Osteoblast (primary cell): ENCODE data around the gene EIF4G3. TPM values are rescaled to one million over a fixed set of nuclear protein-coding genes. Genes with fewer than 3 reads are reported as not detected.

ENCODE experiments used
- DNase-seq: peaks from one replicate; pipeline ENCODE4 v3.0.0; 2011; ENCODE audit warnings: low spot score, mixed read lengths; ENCODE audit not compliant: insufficient read length; ENCODE audit errors: missing footprints
- H2AFZ ChIP-seq: 2 replicates; pipeline ENCODE4 v1.6.0; 2011; ENCODE audit warnings: mild to moderate bottlenecking, low read length
- H3K27ac ChIP-seq: 2 replicates; pipeline ENCODE4 v1.5.1; 2011; ENCODE audit warnings: mild to moderate bottlenecking, low read depth, low read length, moderate library complexity
- H3K27me3 ChIP-seq: 2 replicates; pipeline ENCODE4 v1.6.0; 2012; ENCODE audit warnings: mild to moderate bottlenecking, control low read depth, inconsistent platforms, low read length, moderate library complexity; ENCODE audit not compliant: insufficient read depth
- H3K36me3 ChIP-seq: 2 replicates; pipeline ENCODE4 v1.5.1; 2011; ENCODE audit warnings: mild to moderate bottlenecking, low read length, control low read depth, moderate library complexity; ENCODE audit not compliant: insufficient read depth
- H3K4me1 ChIP-seq: 2 replicates; pipeline ENCODE4 v1.5.1; 2011; ENCODE audit warnings: mild to moderate bottlenecking, low read length, control low read depth, moderate library complexity; ENCODE audit not compliant: insufficient read depth
- H3K4me2 ChIP-seq: 2 replicates; pipeline ENCODE4 v1.6.0; 2011; ENCODE audit warnings: mild to moderate bottlenecking, low read length; ENCODE audit not compliant: insufficient read depth
- H3K4me3 ChIP-seq: fragments of 200-600 bp; sonication (generic); 3 replicates; pipeline ENCODE4 v1.5.1; 2012; ENCODE audit warnings: mild to moderate bottlenecking, low read length, inconsistent platforms; ENCODE audit not compliant: insufficient read depth
- H3K79me2 ChIP-seq: 2 replicates; pipeline ENCODE4 v1.6.0; 2012; ENCODE audit warnings: mild to moderate bottlenecking, low read length, control low read depth, inconsistent platforms; ENCODE audit not compliant: insufficient read depth
- H3K9me3 ChIP-seq: 2 replicates; pipeline ENCODE4 v1.5.1; 2011; ENCODE audit warnings: low read depth, low read length, control low read depth
- H4K20me1 ChIP-seq: 2 replicates; pipeline ENCODE4 v1.6.0; 2012; ENCODE audit warnings: mild to moderate bottlenecking, low read length, control low read depth; ENCODE audit not compliant: insufficient read depth
- CTCF ChIP-seq: IDR thresholded peaks from 2 replicates; pipeline ENCODE4 v1.5.1; 2011; ENCODE audit warnings: mild to moderate bottlenecking, low read depth, low read length, moderate library complexity; ENCODE audit errors: extremely low read depth
- small RNA-seq: library from RNA; depleted of rRNA; stranded (forward); fragments of <200 nt; gene quantifications from one replicate; pipeline ENCODE3, GENCODE V24; 2012
- total RNA-seq: library from RNA; depleted of rRNA; stranded (reverse); fragments of >200 nt; gene quantifications from 2 replicates; pipeline ENCODE4 v1.2.3, GENCODE V29; 2012

EIF4G3 gene
- total RNA-seq, 1 donor: 55.0 TPM

GRCh38 chr1:20770314-20771087 is 406.2 kb downstream of the EIF4G3 start:
- no peak overlapping the region for H3K27ac ChIP-seq
- no peak overlapping the region for H3K4me3 ChIP-seq
- no peak for DNase-seq
- no peaks in the 10 kb centered on the region for H3K27me3 ChIP-seq
- no peak overlapping the region for H3K4me2 ChIP-seq
- no peaks in the 10 kb centered on the region for H3K9me3 ChIP-seq
- no peak for TF ChIP-seq CTCF
- no peak overlapping the region for H2AFZ ChIP-seq
- peaks cover 64% of the 10 kb centered on the region for H3K79me2 ChIP-seq
- no peaks in the 10 kb centered on the region for H4K20me1 ChIP-seq
- peaks cover 93% of the 10 kb centered on the region for H3K36me3 ChIP-seq
- no peaks in the 10 kb centered on the region for H3K4me1 ChIP-seq

GRCh38 chr1:20767271-20767670 is 409.4 kb downstream of the EIF4G3 start:
- no peak overlapping the region for H2AFZ ChIP-seq
- H3K36me3 ChIP-seq: peaks cover 94% of the 10 kb centered on the region
- peaks cover 42% of the 10 kb centered on the region for H3K79me2 ChIP-seq
- H4K20me1 ChIP-seq: no peaks in the 10 kb centered on the region
- no peak overlapping the region for H3K4me2 ChIP-seq
- TF ChIP-seq CTCF: no peak
- H3K27me3 ChIP-seq: no peaks in the 10 kb centered on the region
- H3K4me3 ChIP-seq: no peak overlapping the region
- H3K9me3 ChIP-seq: no peaks in the 10 kb centered on the region
- no peaks in the 10 kb centered on the region for H3K4me1 ChIP-seq
- H3K27ac ChIP-seq: no peak overlapping the region
- no peak for DNase-seq

DNA sequence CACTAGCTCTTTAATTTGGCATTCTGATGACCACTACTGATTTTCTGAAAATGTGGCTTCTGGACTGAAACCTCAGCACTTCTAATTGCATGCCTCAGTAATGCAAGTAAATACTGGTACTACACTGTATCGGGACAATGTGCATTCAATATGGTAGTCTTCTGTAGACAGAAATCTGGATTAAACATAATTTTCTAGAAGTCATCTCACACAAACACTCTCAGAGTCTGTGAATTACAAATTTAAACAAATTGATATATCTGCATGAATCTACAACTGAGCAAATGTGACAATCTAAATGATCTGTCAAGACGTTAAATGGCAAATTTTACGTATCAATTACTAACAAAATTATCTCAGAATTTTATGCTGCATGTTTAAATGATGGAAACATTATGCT is 413.3 kb downstream of the EIF4G3 start:
- H3K79me2 ChIP-seq: peaks cover 14% of the 10 kb centered on the region
- no peaks in the 10 kb centered on the region for H4K20me1 ChIP-seq
- TF ChIP-seq CTCF: no peak
- no peaks in the 10 kb centered on the region for H3K27me3 ChIP-seq
- peaks cover 94% of the 10 kb centered on the region for H3K36me3 ChIP-seq
- no peaks in the 10 kb centered on the region for H3K4me1 ChIP-seq
- H2AFZ ChIP-seq: no peak overlapping the region
- no peak overlapping the region for H3K4me3 ChIP-seq
- no peak for DNase-seq
- H3K27ac ChIP-seq: no peak overlapping the region
- H3K9me3 ChIP-seq: no peaks in the 10 kb centered on the region
- no peak overlapping the region for H3K4me2 ChIP-seq

- TF ChIP-seq CTCF: no peak
- H3K27ac ChIP-seq: no peak overlapping the region
Measured at GRCh38 chr1:20760322-20760721, 416.4 kb downstream of the EIF4G3 start.

More at GRCh38 chr1:20760322-20760721, 416.4 kb downstream of the EIF4G3 start:
- Histone ChIP-seq H3K4me2 (no peak overlapping the region), H3K27me3 (no peaks in the 10 kb centered on the region), H3K36me3 (peaks cover 98% of the 10 kb centered on the region), H4K20me1 (no peaks in the 10 kb centered on the region), H2AFZ (no peak overlapping the region), H3K9me3 (no peaks in the 10 kb centered on the region), H3K79me2 (peaks cover 11% of the 10 kb centered on the region), H3K4me3 (no peak overlapping the region), H3K4me1 (no peaks in the 10 kb centered on the region)
- no peak for DNase-seq

Small RNA genes lying within 50 kb of the gene (small RNA-seq; reads per million reads assigned to genes)
- gene AL627311.1 (not detected), gene MIR1256 (0.74 reads per million, percentile 8 among the genes with 10 or more reads in this experiment), gene RNU7-200P (not detected)

Other genes with a start within 250 kb of the EIF4G3 start
- 32.6 and 34.8 TPM in 2 replicates for gene ECE1, start 113.6 kb upstream of the EIF4G3 start, total RNA-seq